PC-9 (cell line): ENCODE data around the gene SACS. TPM values are rescaled to one million over a fixed set of nuclear protein-coding genes. Genes with fewer than 3 reads are reported as not detected.

ENCODE experiments used
- BruUV-seq: library from RNA; stranded (reverse); fragments of 400-500 nt; replicated peaks from 2 replicates; lab custom pipeline; 2021; lab: Mats Ljungman, UMichigan
- CTCF ChIA-PET: fragments of 300-600 bp; sonication (Branson Sonifier 250); formaldehyde crosslinking; loops from one replicate; lab custom pipeline; 2022; ENCODE audit warnings: antibody characterized with exemption; lab: Charles Lee
- POLR2A ChIA-PET: fragments of 300-600 bp; sonication (Branson Sonifier 250); formaldehyde crosslinking; loops from one replicate; lab custom pipeline; 2022; ENCODE audit warnings: antibody characterized with exemption; ENCODE audit not compliant: unreplicated experiment; lab: Charles Lee
- DNase-seq, 2 experiments: peaks; one replicate each; pipeline versions ENCODE4 v3.0.0 to v3.0.0-alpha.2; 2015 to 2022; ENCODE audit warnings: mixed read lengths in 1 of 2
- H2AFZ ChIP-seq: fragments of 200-600 bp; sonication (generic); 2 replicates; pipeline ENCODE4 v1.8.1; 2017; ENCODE audit warnings: antibody characterized with exemption
- H3F3A ChIP-seq: fragments of 200-600 bp; sonication (generic); 2 replicates; pipeline ENCODE4 v1.8.1; 2017; ENCODE audit warnings: antibody characterized with exemption, mild to moderate bottlenecking, low read depth; ENCODE audit not compliant: insufficient read depth
- H3K27ac ChIP-seq: fragments of 200-600 bp; sonication (generic); 2 replicates; pipeline ENCODE4 v1.6.1; 2016; ENCODE audit warnings: mixed run types
- H3K27me3 ChIP-seq: fragments of 200-600 bp; sonication (generic); 2 replicates; pipeline ENCODE4 v1.6.1; 2016; ENCODE audit warnings: low read depth, mixed run types; ENCODE audit not compliant: insufficient read depth
- H3K36me3 ChIP-seq: fragments of 200-600 bp; sonication (generic); 2 replicates; pipeline ENCODE4 v1.6.1; 2016; ENCODE audit warnings: low read depth, mixed run types
- H3K4me1 ChIP-seq: fragments of 200-600 bp; sonication (generic); replicated peaks from 2 replicates; pipeline ENCODE4 v1.6.1; 2016; ENCODE audit warnings: mixed run types; ENCODE audit not compliant: insufficient read depth
- H3K4me2 ChIP-seq: fragments of 200-600 bp; sonication (generic); 2 replicates; pipeline ENCODE4 v1.6.1; 2017; ENCODE audit warnings: mixed run types
- H3K4me3 ChIP-seq: fragments of 200-600 bp; sonication (generic); 2 replicates; pipeline ENCODE4 v1.6.1; 2016; ENCODE audit warnings: mixed run types
- H3K79me2 ChIP-seq: fragments of 200-600 bp; sonication (generic); 2 replicates; pipeline ENCODE4 v1.6.1; 2017; ENCODE audit warnings: low read depth, mixed run types
- H3K9me2 ChIP-seq: fragments of 200-600 bp; sonication (generic); 2 replicates; pipeline ENCODE4 v1.8.1; 2017; ENCODE audit warnings: mild to moderate bottlenecking; ENCODE audit not compliant: insufficient read depth
- H3K9me3 ChIP-seq: fragments of 200-600 bp; sonication (generic); 2 replicates; pipeline ENCODE4 v1.8.1; 2016; ENCODE audit warnings: low read depth; ENCODE audit not compliant: insufficient read depth
- H4K20me1 ChIP-seq: fragments of 200-600 bp; sonication (generic); 2 replicates; pipeline ENCODE4 v1.8.1; 2017; ENCODE audit not compliant: insufficient read depth
- CTCF ChIP-seq: fragments of 200-600 bp; sonication (generic); conservative IDR thresholded peaks from 2 replicates; pipeline ENCODE4 v1.6.1; 2017; ENCODE audit warnings: mixed run types, antibody characterized with exemption, mild to moderate bottlenecking, moderate library complexity
- EZH2 ChIP-seq: fragments of 200-600 bp; sonication (generic); IDR thresholded peaks from 2 replicates; pipeline ENCODE4 v1.8.0; 2017; ENCODE audit warnings: antibody characterized with exemption, low read depth
- intact Hi-C: fragments of 100-400 bp; cut with micrococcal nuclease; formaldehyde crosslinking; loops from one replicate; pipeline ENCODE4 v1.10.0; 2022; ENCODE audit not compliant: unreplicated experiment
- total RNA-seq: library from RNA; stranded (reverse); gene quantifications from 2 replicates; pipeline ENCODE4 v1.2.3, GENCODE V29; 2021

The SACS gene
- total RNA-seq, 1 experiment from 2014 or later = 1.4 TPM

GRCh38 chr13:23430664-23431063 lies 2.8 kb downstream of the SACS start:
- Histone ChIP-seq H2AFZ (no peak overlapping the region), H3K9me2 (no peaks in the 10 kb centered on the region), H3K4me2 (no peak overlapping the region), H3K79me2 (no peaks in the 10 kb centered on the region), H3K27me3 (peaks cover 13% of the 10 kb centered on the region; the same call in 1 of the 2 replicates), H3K27ac (no peak overlapping the region), H3K4me3 (no peak overlapping the region), H4K20me1 (no peaks in the 10 kb centered on the region), H3K9me3 (no peaks in the 10 kb centered on the region), H3K36me3 (no peaks in the 10 kb centered on the region), H3F3A (no peaks in the 10 kb centered on the region), H3K4me1 (no peaks in the 10 kb centered on the region)
- intact Hi-C loops = no loop called here
- CTCF ChIA-PET = no interaction called here
- TF ChIP-seq EZH2 = no peak
- no peak for TF ChIP-seq CTCF
- DNase-seq = no peak
- BruUV-seq = no TSS peak
- POLR2A ChIA-PET = no interaction called here

- DNase-seq = no peak
- POLR2A ChIA-PET = no interaction called here
- Histone ChIP-seq H3K4me3 (no peak overlapping the region), H3K4me1 (no peaks in the 10 kb centered on the region), H3K9me3 (no peaks in the 10 kb centered on the region), H3K9me2 (no peaks in the 10 kb centered on the region), H2AFZ (no peak overlapping the region), H3F3A (no peaks in the 10 kb centered on the region), H3K36me3 (no peaks in the 10 kb centered on the region), H3K79me2 (no peaks in the 10 kb centered on the region), H3K27ac (no peak overlapping the region), H4K20me1 (no peaks in the 10 kb centered on the region), H3K27me3 (peaks cover 13% of the 10 kb centered on the region; the same call in 1 of the 2 replicates), H3K4me2 (no peak overlapping the region)
- no TSS peak for BruUV-seq
- CTCF ChIA-PET = no interaction called here
- intact Hi-C loops = no loop called here
- no peak for TF ChIP-seq EZH2
- no peak for TF ChIP-seq CTCF
These were observed 5.5 kb downstream of the SACS start for GRCh38 chr13:23427881-23428528.

- H3F3A ChIP-seq = no peaks in the 10 kb centered on the region
- peaks cover 13% of the 10 kb centered on the region; the same call in 1 of the 2 replicates for H3K27me3 ChIP-seq
- intact Hi-C loops = no loop called here
- ChIA-PET POLR2A (no interaction called here), CTCF (no interaction called here)
- no peaks in the 10 kb centered on the region for H3K4me1 ChIP-seq
- BruUV-seq = no TSS peak
- no peak overlapping the region for H3K27ac ChIP-seq
- no peak for TF ChIP-seq EZH2
- H2AFZ ChIP-seq = no peak overlapping the region
- no peak overlapping the region for H3K4me2 ChIP-seq
- no peak overlapping the region for H3K4me3 ChIP-seq
- no peaks in the 10 kb centered on the region for H3K9me2 ChIP-seq
- no peaks in the 10 kb centered on the region for H3K36me3 ChIP-seq
- no peaks in the 10 kb centered on the region for H4K20me1 ChIP-seq
- DNase-seq = no peak
- H3K79me2 ChIP-seq = no peaks in the 10 kb centered on the region
- no peaks in the 10 kb centered on the region for H3K9me3 ChIP-seq
These were observed 6.1 kb downstream of the SACS start for GRCh38 chr13:23427342-23427843.
